ENCODE data around the gene MICB. TPM values are rescaled to one million over a fixed set of nuclear protein-coding genes. Genes with fewer than 3 reads are reported as not detected.

Gene MICB
- total RNA-seq, 1 donor from 2014 or later = 17.6 TPM

DNA sequence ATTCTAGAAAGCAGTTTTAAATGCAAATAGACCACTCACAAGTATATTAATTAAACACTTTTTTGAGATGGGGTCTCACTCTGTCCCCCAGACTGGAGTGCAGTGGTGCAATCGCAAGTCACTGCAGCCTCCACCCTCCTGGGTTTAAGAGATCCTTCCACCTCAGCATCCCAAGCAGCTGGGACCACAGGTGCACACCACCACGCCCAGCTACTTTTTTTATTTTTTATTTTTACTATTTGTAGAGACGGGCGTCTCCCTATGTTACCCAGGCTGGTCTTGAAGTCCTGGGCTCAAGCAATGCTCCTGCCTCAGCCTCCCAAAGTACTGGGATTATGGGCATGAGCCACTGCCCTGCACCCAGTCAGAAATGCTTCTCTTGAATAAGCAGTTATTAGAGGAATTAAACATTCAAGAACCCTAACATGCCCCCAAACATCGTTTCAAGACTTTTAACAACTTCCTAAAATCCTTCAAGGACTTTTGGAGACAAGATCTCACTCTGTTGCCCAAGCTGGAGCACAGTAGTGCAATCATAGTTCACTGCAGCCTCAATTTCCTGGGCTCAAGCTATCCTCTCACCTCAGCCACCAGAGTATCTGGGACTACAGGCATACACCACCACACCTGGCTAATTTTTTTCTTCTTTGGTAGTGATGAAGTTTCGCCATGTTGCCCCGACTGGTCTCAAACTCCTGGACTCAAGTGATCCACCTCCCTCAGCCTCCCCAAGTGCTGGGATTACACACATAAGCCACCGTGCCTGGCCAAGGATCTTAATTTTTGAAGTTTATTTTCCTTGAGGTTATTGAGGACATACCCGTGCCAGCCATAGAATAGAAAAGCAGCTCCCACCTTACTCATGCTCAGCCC lies 34.1 kb downstream of the MICB start:
- ATAC-seq (ENCODE audit: low read depth) = no peak
- H3K4me1 Mint-ChIP-seq = peaks cover 6% of the 10 kb centered on the region
- ChIA-PET POLR2A (interaction anchor here (0.6 to 2.1 kb wide), 4 partner anchors 9 to 338 kb away, joined by 3 to 14 read pairs (median 4); partner anchors contain the start of gene BAG6), CTCF (no interaction called here)
- intact Hi-C loops (cut with micrococcal nuclease) = no loop called here
- DNase-seq = no peak
- no peaks in the 10 kb centered on the region for H3K9me3 Mint-ChIP-seq
- no peaks in the 10 kb centered on the region for H3K27me3 Mint-ChIP-seq
- H3K4me3 Mint-ChIP-seq = no peak overlapping the region
- H3K27ac Mint-ChIP-seq = no peak overlapping the region
- peaks cover 77% of the 10 kb centered on the region for H3K36me3 Mint-ChIP-seq (ENCODE audit: low read depth)
- TF ChIP-seq, protein P1, sequence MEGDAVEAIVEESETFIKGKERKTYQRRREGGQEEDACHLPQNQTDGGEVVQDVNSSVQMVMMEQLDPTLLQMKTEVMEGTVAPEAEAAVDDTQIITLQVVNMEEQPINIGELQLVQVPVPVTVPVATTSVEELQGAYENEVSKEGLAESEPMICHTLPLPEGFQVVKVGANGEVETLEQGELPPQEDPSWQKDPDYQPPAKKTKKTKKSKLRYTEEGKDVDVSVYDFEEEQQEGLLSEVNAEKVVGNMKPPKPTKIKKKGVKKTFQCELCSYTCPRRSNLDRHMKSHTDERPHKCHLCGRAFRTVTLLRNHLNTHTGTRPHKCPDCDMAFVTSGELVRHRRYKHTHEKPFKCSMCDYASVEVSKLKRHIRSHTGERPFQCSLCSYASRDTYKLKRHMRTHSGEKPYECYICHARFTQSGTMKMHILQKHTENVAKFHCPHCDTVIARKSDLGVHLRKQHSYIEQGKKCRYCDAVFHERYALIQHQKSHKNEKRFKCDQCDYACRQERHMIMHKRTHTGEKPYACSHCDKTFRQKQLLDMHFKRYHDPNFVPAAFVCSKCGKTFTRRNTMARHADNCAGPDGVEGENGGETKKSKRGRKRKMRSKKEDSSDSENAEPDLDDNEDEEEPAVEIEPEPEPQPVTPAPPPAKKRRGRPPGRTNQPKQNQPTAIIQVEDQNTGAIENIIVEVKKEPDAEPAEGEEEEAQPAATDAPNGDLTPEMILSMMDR (IDR thresholded peaks at IDR 0.05) = no peak

DNA sequence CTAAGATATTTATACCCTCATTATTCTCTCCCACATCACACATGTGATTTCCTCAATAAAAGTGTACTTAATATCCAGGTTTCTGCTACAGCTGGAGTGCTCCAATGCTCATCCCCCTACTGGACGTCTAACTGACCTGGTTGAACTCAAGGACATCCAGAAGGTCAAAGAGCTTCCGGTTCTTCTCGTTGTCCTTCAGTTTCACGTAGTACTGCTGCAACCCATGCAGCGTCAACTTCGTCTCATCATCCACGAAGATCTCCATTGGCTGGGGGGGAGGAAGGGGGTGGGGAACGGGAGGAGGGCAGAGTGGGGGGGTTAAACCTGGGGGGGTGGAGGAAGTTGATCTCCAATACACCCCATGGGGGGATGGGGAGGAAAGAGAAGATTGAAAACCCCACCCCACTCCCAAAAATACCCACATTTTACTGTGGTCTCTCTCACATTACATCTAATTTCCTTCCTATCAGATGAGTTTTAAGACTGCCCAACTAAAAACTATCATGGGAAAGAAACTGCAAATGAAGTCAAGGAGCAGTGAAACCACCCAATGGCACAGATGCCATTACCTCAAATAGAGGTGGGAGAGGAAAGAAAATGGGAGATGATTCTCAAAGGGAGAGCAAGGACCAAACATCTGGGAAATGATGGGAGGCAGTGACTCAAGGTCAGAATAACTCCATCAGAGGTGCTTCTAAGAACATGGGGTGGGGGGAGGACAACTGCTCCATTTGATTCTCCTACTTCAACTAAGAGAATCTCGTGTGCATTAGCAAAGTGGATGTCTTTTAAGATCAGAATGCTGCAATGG lies 34.9 kb downstream of the MICB start:
- TF ChIP-seq, protein P1 (IDR thresholded peaks at IDR 0.05) = no peak
- intact Hi-C loops (cut with micrococcal nuclease) = no loop called here
- H3K27me3 Mint-ChIP-seq = no peaks in the 10 kb centered on the region
- CTCF ChIA-PET = no interaction called here
- DNase-seq (no peak), ATAC-seq (ENCODE audit: low read depth) (no peak)
- H3K4me1 Mint-ChIP-seq = peaks cover 9% of the 10 kb centered on the region
- H3K36me3 Mint-ChIP-seq (ENCODE audit: low read depth) = peaks cover 83% of the 10 kb centered on the region
- H3K9me3 Mint-ChIP-seq = no peaks in the 10 kb centered on the region
- no peak overlapping the region for H3K4me3 Mint-ChIP-seq
- POLR2A ChIA-PET = interaction anchor here (1.3 kb wide), 2 partner anchors 38 to 119 kb away, joined by 3 to 4 read pairs; partner anchors contain the start of gene BAG6
- H3K27ac Mint-ChIP-seq = no peak overlapping the region

DNA sequence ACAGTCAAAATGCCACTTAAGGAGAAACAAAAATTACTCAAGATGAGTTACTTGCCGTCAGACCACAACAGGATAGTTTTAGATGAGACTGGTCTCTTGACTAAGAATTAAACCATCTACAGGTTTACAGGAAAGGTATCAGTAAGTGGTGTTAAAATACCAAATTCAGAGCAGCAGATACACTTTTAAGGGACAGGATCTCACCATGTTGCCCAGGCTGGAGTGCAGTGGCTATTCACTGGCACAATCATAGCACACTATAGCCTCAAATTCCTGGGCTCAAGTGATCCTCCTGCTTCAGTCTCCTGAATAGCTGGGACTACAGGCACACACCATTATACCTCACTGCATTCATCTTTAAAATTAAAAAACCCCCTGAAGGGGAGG lies 35.5 kb downstream of the MICB start:
- ChIA-PET CTCF (no interaction called here), POLR2A (no interaction called here)
- Mint-ChIP-seq H3K36me3 (ENCODE audit: low read depth) (peaks cover 86% of the 10 kb centered on the region), H3K4me3 (no peak overlapping the region), H3K4me1 (peaks cover 13% of the 10 kb centered on the region), H3K27ac (no peak overlapping the region), H3K9me3 (no peaks in the 10 kb centered on the region), H3K27me3 (no peaks in the 10 kb centered on the region)
- TF ChIP-seq, protein P1 (IDR thresholded peaks at IDR 0.05) = no peak
- intact Hi-C loops (cut with micrococcal nuclease) = no loop called here
- no peak for DNase-seq
- ATAC-seq (ENCODE audit: low read depth) = no peak

DNA sequence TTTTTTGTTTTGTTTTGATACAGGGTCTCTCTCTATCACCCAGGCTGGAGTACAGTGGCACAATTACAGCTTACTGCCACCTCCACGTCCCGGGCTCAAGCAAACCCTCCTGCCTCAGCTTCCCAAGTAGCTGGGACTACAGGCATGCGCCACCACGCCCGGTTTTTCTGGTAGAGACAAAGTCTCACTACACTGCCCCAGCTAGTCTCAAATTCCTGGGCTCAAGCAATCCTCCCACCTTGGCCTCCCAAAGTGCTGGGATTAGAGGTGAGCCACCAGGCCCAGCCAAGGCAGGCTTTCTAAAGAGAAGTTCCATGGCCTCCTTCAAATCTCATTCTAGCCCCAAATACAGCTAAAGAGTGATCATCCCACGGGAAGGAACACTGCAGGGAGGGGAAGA lies 36.1 kb downstream of the MICB start:
- H3K27me3 Mint-ChIP-seq = no peaks in the 10 kb centered on the region

More for the DNA sequence above, 36.1 kb downstream of the MICB start:
- intact Hi-C loops (cut with micrococcal nuclease) = no loop called here
- H3K4me1 Mint-ChIP-seq = peaks cover 18% of the 10 kb centered on the region
- ChIA-PET CTCF (no interaction called here), POLR2A (no interaction called here)
- ATAC-seq (ENCODE audit: low read depth) (no peak), DNase-seq (no peak)
- H3K36me3 Mint-ChIP-seq (ENCODE audit: low read depth) = peaks cover 89% of the 10 kb centered on the region
- TF ChIP-seq, protein P1 (IDR thresholded peaks at IDR 0.05) = no peak
- no peak overlapping the region for H3K27ac Mint-ChIP-seq
- no peaks in the 10 kb centered on the region for H3K9me3 Mint-ChIP-seq
- no peak overlapping the region for H3K4me3 Mint-ChIP-seq

Data from activated B cell treated with CpG ODN at 0.5 μM for 24 hours (primary cell).